GM12892 (cell line): ENCODE results near the gene TOR4A. TPM values are rescaled to one million over a fixed set of nuclear protein-coding genes. Genes with fewer than 3 reads are reported as not detected.

Experiments used
- DNase-seq: peaks from one replicate; pipeline ENCODE4 v3.0.0; 2011; ENCODE audit not compliant: insufficient read length
- FAIRE-seq: peaks from 2 replicates; lab custom pipeline; 2011; peaks lifted over from hg19 to GRCh38; lab: Jason Lieb, UNC
- POLR2A ChIP-seq: IDR thresholded peaks from 2 replicates; pipeline ENCODE4 v1.6.1; 2011; ENCODE audit warnings: low read depth, low read length, control low read depth
- POLR2AphosphoS5 ChIP-seq: IDR thresholded peaks from 2 replicates; pipeline ENCODE4 v1.6.1; 2011; ENCODE audit warnings: low read depth, low read length, control low read depth
- TAF1 ChIP-seq: IDR thresholded peaks from 2 replicates; pipeline ENCODE4 v1.6.1; 2011; ENCODE audit warnings: low read depth, mild to moderate bottlenecking, control low read depth, low read length, borderline replicate concordance
- polyA plus RNA-seq: library from polyadenylated mRNA; unstranded; fragments of >200 nt; gene quantifications from one replicate; pipeline ENCODE4 v1.2.1, GENCODE V29; 2012; ENCODE audit warnings: missing spikeins, inconsistent platforms; ENCODE audit not compliant: missing spikeins

Gene TOR4A
- polyA plus RNA-seq = 2.1 TPM

GRCh38 chr9:137277329-137278041 is at the start of gene TOR4A:
Gene TOR4A, plus strand, starts transcription at chr9:137277726. Its CDS starts 964 bp downstream, at chr9:137278690.
- TF ChIP-seq TAF1 = no peak
- peak; percentile 69 for TF ChIP-seq POLR2A
- TF ChIP-seq POLR2AphosphoS5 = peak; percentile 77
- DNase-seq (peak; percentile 91), FAIRE-seq (peak; percentile 92)

- DNase-seq (no peak), FAIRE-seq (no peak)
- no peak for TF ChIP-seq POLR2A
- TF ChIP-seq POLR2AphosphoS5 = no peak
- TF ChIP-seq TAF1 = no peak
Observed at GRCh38 chr9:137227853-137228505, 49.5 kb upstream of the TOR4A start.

GRCh38 chr9:137228506-137228967 is 49.0 kb upstream of the TOR4A start:
- TF ChIP-seq POLR2AphosphoS5 (no peak), POLR2A (no peak), TAF1 (no peak)
- FAIRE-seq (no peak), DNase-seq (no peak)

GRCh38 chr9:137228968-137229896 is 48.3 kb upstream of the TOR4A start:
- TF ChIP-seq POLR2A (no peak), TAF1 (no peak), POLR2AphosphoS5 (no peak)
- FAIRE-seq = no peak
- DNase-seq = no peak

GRCh38 chr9:137229903-137230704 is 47.4 kb upstream of the TOR4A start:
- FAIRE-seq = no peak
- no peak for TF ChIP-seq POLR2A
- no peak for TF ChIP-seq POLR2AphosphoS5
- TF ChIP-seq TAF1 = no peak
- no peak for DNase-seq

GRCh38 chr9:137230705-137231371 is 46.7 kb upstream of the TOR4A start, which contains the start of gene SLC34A3:
Gene SLC34A3, plus strand, starts transcription at chr9:137230901. Its CDS starts 802 bp downstream, at chr9:137231703.
- TF ChIP-seq TAF1 = no peak
- no peak for TF ChIP-seq POLR2AphosphoS5
- TF ChIP-seq POLR2A = no peak
- DNase-seq (no peak), FAIRE-seq (no peak)

- DNase-seq (no peak), FAIRE-seq (no peak)
- no peak for TF ChIP-seq TAF1
- no peak for TF ChIP-seq POLR2AphosphoS5
- TF ChIP-seq POLR2A = no peak
Observed at GRCh38 chr9:137231372-137232039, 46.0 kb upstream of the TOR4A start.

GRCh38 chr9:137232101-137232500 is 45.4 kb upstream of the TOR4A start:
- FAIRE-seq = no peak
- DNase-seq = no peak
- TF ChIP-seq POLR2A (no peak), TAF1 (no peak), POLR2AphosphoS5 (no peak)

- DNase-seq = no peak
- no peak for FAIRE-seq
- TF ChIP-seq POLR2A (no peak), TAF1 (no peak)
Observed at GRCh38 chr9:137232510-137232909, 45.0 kb upstream of the TOR4A start.
